Neutrophil (primary cell): Measurements from ENCODE around the gene CAV3.

Experiments
- H3K27ac ChIP-seq: fragments of 200-600 bp; sonication (generic); 2 replicates; pipeline ENCODE4 v1.5.1; 2016; ENCODE audit warnings: mild to moderate bottlenecking, moderate library complexity
- H3K27me3 ChIP-seq: fragments of 200-600 bp; sonication (generic); 2 replicates; pipeline ENCODE4 v1.6.0; 2016; ENCODE audit warnings: mild to moderate bottlenecking
- H3K36me3 ChIP-seq: fragments of 200-600 bp; sonication (generic); 2 replicates; pipeline ENCODE4 v1.5.1; 2017
- H3K4me1 ChIP-seq, 2 experiments: fragments of 200-600 bp in 1 of 2; sonication (generic) in 1 of 2; 1 replicate in 1 of 2; 2 replicates in 1 of 2; pipeline versions ENCODE4 v1.5.1 to v1.6.1; 2013 to 2016; ENCODE audit warnings: low read depth in 1 of 2, low read length in 1 of 2, mild to moderate bottlenecking in 1 of 2, moderate library complexity in 1 of 2; ENCODE audit not compliant: control insufficient read depth in 1 of 2, insufficient read depth in 1 of 2
- H3K4me3 ChIP-seq, 2 experiments: fragments of 200-600 bp in 1 of 2; sonication (generic) in 1 of 2; 1 replicate in 1 of 2; 2 replicates in 1 of 2; pipeline ENCODE4 v1.5.1; 2013 to 2016; ENCODE audit warnings: low read depth in 1 of 2, low read length in 1 of 2, mild to moderate bottlenecking in 1 of 2, moderate library complexity in 1 of 2
- H3K9me3 ChIP-seq: fragments of 200-600 bp; sonication (generic); 2 replicates; pipeline ENCODE4 v1.5.1; 2016
- CTCF ChIP-seq: fragments of 200-600 bp; sonication (generic); IDR thresholded peaks from 2 replicates; pipeline ENCODE4 v1.5.1; 2016; ENCODE audit warnings: antibody characterized with exemption

Gene CAV3

GRCh38 chr3:8730656-8731055 is 2.9 kb upstream of the CAV3 start:
- no peaks in the 10 kb centered on the region for H3K4me1 ChIP-seq
- no peak for TF ChIP-seq CTCF
- H3K9me3 ChIP-seq, result no peaks in the 10 kb centered on the region

GRCh38 chr3:8732413-8732812 is 1.2 kb upstream of the CAV3 start:
- Histone ChIP-seq H3K4me1 (no peaks in the 10 kb centered on the region), H3K36me3 (no peaks in the 10 kb centered on the region), H3K27me3 (no peaks in the 10 kb centered on the region), H3K9me3 (no peaks in the 10 kb centered on the region), H3K4me3 (no peak overlapping the region), H3K27ac (no peak overlapping the region)
- TF ChIP-seq CTCF, result no peak

More at GRCh38 chr3:8730656-8731055, 2.9 kb upstream of the CAV3 start:
- no peaks in the 10 kb centered on the region for H3K27me3 ChIP-seq
- no peak overlapping the region for H3K4me3 ChIP-seq
- H3K27ac ChIP-seq, result no peak overlapping the region
- H3K36me3 ChIP-seq, result no peaks in the 10 kb centered on the region

- H3K36me3 ChIP-seq, result no peaks in the 10 kb centered on the region
- H3K9me3 ChIP-seq, result no peaks in the 10 kb centered on the region
- H3K27ac ChIP-seq, result no peak overlapping the region
- TF ChIP-seq CTCF, result no peak
- H3K4me3 ChIP-seq, result no peak overlapping the region
- no peaks in the 10 kb centered on the region for H3K27me3 ChIP-seq
- no peaks in the 10 kb centered on the region for H3K4me1 ChIP-seq
Observed at GRCh38 chr3:8734137-8734878, 706 bp downstream of the CAV3 start.

GRCh38 chr3:8734908-8735307 is 1.3 kb downstream of the CAV3 start:
- H3K4me1 ChIP-seq, result no peaks in the 10 kb centered on the region
- no peak for TF ChIP-seq CTCF
- H3K4me3 ChIP-seq, result no peak overlapping the region
- H3K36me3 ChIP-seq, result no peaks in the 10 kb centered on the region
- no peak overlapping the region for H3K27ac ChIP-seq
- peaks cover 3% of the 10 kb centered on the region for H3K27me3 ChIP-seq
- no peaks in the 10 kb centered on the region for H3K9me3 ChIP-seq

- H3K9me3 ChIP-seq, result no peaks in the 10 kb centered on the region
- H3K27ac ChIP-seq, result no peak overlapping the region
- H3K4me3 ChIP-seq, result no peak overlapping the region
- no peaks in the 10 kb centered on the region for H3K36me3 ChIP-seq
- peaks cover 18% of the 10 kb centered on the region for H3K27me3 ChIP-seq
- no peaks in the 10 kb centered on the region for H3K4me1 ChIP-seq
- no peak for TF ChIP-seq CTCF
Observed at GRCh38 chr3:8736436-8736835, 2.8 kb downstream of the CAV3 start.
